GM10847 (cell line): ENCODE measurements around the gene TBC1D14.

Experiments used
- POLR2A ChIP-seq: IDR thresholded peaks from 2 replicates; pipeline ENCODE4 v1.6.1; 2011; ENCODE audit not compliant: insufficient read length; ENCODE audit errors: extremely low read depth

Gene TBC1D14

GRCh38 chr4:7000421-7001176 is 91.0 kb downstream of the TBC1D14 start:
- no peak for TF ChIP-seq POLR2A

GRCh38 chr4:7001271-7001670 is 91.6 kb downstream of the TBC1D14 start:
- TF ChIP-seq POLR2A, result no peak

GRCh38 chr4:7002336-7002735 is 92.7 kb downstream of the TBC1D14 start:
- TF ChIP-seq POLR2A, result no peak

- TF ChIP-seq POLR2A, result no peak
These were observed 93.7 kb downstream of the TBC1D14 start for GRCh38 chr4:7003176-7003878.

GRCh38 chr4:7003879-7004240 is 94.2 kb downstream of the TBC1D14 start:
- TF ChIP-seq POLR2A, result no peak

- no peak for TF ChIP-seq POLR2A
These were observed 94.7 kb downstream of the TBC1D14 start for GRCh38 chr4:7004331-7004730.

GRCh38 chr4:7005571-7005970 is 95.9 kb downstream of the TBC1D14 start:
- no peak for TF ChIP-seq POLR2A

- TF ChIP-seq POLR2A, result no peak
These were observed 96.8 kb downstream of the TBC1D14 start for GRCh38 chr4:7006411-7006810.

GRCh38 chr4:7007142-7007907 is 97.7 kb downstream of the TBC1D14 start:
- no peak for TF ChIP-seq POLR2A

GRCh38 chr4:7007944-7008343 is 98.3 kb downstream of the TBC1D14 start:
- no peak for TF ChIP-seq POLR2A

- TF ChIP-seq POLR2A, result no peak
These were observed 99.9 kb downstream of the TBC1D14 start for GRCh38 chr4:7009564-7009963.

- no peak for TF ChIP-seq POLR2A
These were observed 103.5 kb downstream of the TBC1D14 start for GRCh38 chr4:7013175-7013574.

- no peak for TF ChIP-seq POLR2A
These were observed 105.2 kb downstream of the TBC1D14 start for GRCh38 chr4:7014815-7015214.

- no peak for TF ChIP-seq POLR2A
These were observed 105.9 kb downstream of the TBC1D14 start for GRCh38 chr4:7015383-7016035.

- TF ChIP-seq POLR2A, result no peak
These were observed 106.5 kb downstream of the TBC1D14 start for GRCh38 chr4:7016086-7016485.
